Measurements from ENCODE around the gene SYCN.

DNA sequence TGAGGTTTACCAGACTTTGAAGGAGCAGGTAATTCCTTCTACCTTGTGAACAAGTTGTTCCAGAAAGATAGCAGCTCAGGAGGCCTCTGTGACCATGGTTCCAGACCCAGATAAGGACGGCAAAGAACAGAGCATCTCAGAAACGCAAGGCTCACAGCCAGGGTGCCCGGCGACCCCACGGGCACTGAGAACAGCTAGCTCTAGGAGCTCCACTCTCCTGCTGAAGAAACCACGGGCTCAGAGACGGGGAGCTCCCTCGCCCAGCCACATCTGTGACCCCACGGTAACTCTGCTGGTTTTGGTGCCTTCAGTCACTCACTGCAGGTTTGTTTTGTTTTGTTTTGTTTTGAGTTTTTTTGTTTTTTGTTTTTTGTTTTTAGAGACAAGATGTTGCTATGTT lies 23.3 kb downstream of the SYCN start:
- no peak for TF ChIP-seq YY1 (IDR thresholded peaks at IDR 0.05; ENCODE audit: insufficient read depth, insufficient read length)
- no peak for TF ChIP-seq SUZ12 (IDR thresholded peaks at IDR 0.05; ENCODE audit: extremely low read depth, insufficient read depth, insufficient read length)
- no peak for TF ChIP-seq ZNF274 (IDR thresholded peaks at IDR 0.05; ENCODE audit: low read depth, low read length)
